Body of pancreas (tissue), 4 donors: ENCODE data around the gene FLOT2.
"Not testable (repeated sequence)": the region's sequence is repeated elsewhere in the genome, so short reads cannot be mapped to it uniquely, and the experiment has no call there.

ENCODE experiments used
- CTCF ChIP-seq, 7 experiments: fragments of 450-650 bp in 4 of 7; fragments of 200-600 bp in 3 of 7; sonication (generic) in 3 of 7; IDR thresholded peaks; one replicate each; pipeline ENCODE4 v1.5.1; 2016 to 2019; ENCODE audit warnings: antibody characterized with exemption in 7 of 7
- POLR2A ChIP-seq, 3 donors: fragments of 450-650 bp; IDR thresholded peaks; one replicate each; pipeline ENCODE4 v1.6.1; 2016; ENCODE audit warnings: antibody characterized with exemption in 3 of 3, mild to moderate bottlenecking in 2 of 3

GRCh38 chr17:28848667-28849066, 48.9 kb downstream of the FLOT2 start:
- peak in 3 of 7 experiments; percentile 6 to 23 (median 10) for TF ChIP-seq CTCF (IDR thresholded peaks at IDR 0.05)
- TF ChIP-seq POLR2A (IDR thresholded peaks at IDR 0.05): not testable (repeated sequence)
